Forelimb muscle (tissue), 1 donor: ENCODE results near the gene RPN1. TPM values are rescaled to one million over a fixed set of nuclear protein-coding genes. Genes with fewer than 3 reads are reported as not detected.

Experiments used
- DNase-seq: peaks from one replicate; pipeline ENCODE4 v3.0.0-alpha.2; 2013; ENCODE audit warnings: low read depth
- polyA plus RNA-seq: library from polyadenylated mRNA; unstranded; fragments of 120-200 nt; gene quantifications from one replicate; pipeline ENCODE4 v1.2.1, GENCODE V29; 2013; ENCODE audit not compliant: insufficient read length

The RPN1 gene
- polyA plus RNA-seq, 1 donor: 91.6 TPM

DNA sequence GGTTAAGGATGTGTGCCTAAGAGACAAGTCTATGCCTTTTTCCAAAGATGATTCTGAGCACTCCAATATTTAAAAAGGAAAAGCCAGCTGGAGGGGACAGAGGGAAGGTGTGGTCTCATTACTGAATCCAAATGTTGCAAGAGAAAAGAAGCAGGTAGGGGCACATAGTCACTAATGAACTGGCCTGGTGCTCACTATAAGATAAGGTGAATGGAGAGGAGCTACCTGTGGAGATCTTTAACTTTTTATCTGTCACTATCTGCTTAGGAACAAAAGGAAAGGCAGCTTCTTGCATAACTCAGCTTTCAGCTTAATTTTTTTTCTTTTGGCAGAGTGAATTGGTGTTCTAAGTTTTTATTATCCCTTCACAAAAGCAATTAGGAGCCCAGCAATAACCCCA is 69.1 kb downstream of the RPN1 start:
- DNase-seq: no peak

- no peak for DNase-seq
Observed at GRCh38 chr3:128579927-128580326, 70.7 kb downstream of the RPN1 start.

DNA sequence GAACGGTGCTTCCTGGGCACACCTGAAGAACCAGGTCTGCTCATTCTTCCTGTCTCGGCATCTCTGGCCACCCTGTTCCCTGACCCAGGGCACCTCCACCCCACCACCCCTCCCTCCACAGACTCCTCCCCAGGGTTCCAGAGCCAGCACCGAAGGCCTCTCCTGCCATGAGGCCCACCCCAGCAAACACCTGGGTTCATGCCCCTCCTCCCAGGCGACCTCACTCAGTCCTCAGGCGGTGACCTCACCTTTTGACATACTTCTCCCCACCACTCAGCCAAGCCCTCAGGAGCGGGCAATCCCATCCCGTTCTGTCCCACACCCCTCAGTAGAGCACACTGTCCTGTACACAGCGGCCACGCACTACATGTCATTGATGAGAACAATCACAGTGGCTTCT is 72.3 kb downstream of the RPN1 start:
- no peak for DNase-seq

DNA sequence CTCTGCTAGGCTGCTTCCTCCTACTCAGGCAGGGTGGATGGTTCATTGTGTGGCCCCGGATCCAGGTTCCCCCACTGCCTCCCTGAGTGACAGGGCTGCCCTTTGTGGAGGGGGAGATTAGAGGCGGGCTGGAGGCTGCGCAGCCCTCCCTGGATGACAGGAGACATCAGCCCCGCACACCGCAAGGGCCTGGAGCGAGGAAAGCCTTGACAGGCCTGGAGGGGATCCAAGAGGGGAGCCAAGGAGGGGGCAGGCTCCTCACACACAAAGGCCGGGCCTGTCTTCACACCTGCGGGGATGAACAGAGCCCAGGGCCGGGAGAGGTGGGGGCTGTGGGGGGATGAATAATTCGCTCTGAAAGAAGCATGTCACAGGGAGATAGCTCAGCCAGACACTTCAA is 72.9 kb downstream of the RPN1 start:
- DNase-seq: no peak

DNA sequence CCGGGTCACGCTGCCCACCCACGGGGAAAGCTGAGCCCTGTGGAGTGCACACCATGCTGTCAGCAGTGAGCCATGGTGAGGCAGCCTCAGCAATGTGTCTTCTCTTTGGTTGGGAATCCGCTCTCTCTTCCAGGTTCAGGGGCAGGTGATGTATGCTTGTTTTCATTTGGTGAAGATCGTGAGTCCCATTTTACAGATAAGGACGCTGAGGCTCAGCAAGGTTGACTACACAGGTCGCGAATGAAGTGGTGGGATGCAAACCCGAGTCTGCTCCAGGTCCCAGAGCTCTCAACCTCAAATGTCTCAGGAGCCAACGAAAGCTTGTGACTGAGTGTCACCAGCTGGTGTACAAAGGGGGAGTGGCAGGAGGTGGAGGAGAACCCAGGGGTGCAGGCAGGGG is 74.3 kb downstream of the RPN1 start:
- DNase-seq: no peak

DNA sequence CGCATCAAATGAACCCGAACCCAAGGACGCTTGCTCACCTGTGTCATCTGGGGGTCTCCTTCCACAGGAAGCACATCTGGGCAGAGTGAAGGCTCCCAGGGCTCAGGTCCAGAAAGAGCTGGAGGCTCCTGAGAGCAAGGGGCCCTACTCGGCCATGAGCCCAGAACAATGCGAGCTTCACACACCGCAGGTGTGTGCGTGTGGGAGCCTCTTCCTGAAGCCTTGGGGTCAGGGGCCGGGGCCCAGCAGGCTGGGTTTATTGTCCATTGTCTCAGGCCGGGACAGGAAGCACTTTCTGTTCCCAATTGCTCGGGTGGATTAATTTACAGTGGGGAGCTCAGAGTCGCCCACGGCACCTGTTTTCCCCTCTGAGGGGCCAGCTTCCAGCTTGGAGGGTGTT is 74.8 kb downstream of the RPN1 start:
- no peak for DNase-seq

DNA sequence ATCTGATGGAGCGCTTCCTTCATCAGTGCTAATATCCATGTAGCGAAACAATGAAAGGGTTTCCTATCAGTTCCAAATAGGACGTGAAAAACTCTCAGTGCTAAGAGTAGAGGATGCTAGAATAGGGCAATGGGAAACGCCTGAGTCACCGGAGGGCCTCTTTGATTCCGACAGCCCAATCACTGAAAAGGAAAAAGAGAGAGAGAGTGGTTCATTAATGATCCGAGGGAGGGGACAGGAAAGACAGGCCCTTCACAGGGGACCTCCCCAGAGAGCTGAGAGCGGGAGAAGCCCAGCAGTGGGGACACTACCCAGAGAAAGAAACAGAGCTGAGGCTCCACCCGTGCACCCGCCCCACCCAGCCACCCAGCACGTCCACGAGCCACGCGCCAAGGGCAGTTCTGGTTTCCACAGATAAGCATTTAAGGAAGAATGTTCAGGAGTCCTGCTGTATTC is 76.9 kb downstream of the RPN1 start:
- DNase-seq: no peak

DNA sequence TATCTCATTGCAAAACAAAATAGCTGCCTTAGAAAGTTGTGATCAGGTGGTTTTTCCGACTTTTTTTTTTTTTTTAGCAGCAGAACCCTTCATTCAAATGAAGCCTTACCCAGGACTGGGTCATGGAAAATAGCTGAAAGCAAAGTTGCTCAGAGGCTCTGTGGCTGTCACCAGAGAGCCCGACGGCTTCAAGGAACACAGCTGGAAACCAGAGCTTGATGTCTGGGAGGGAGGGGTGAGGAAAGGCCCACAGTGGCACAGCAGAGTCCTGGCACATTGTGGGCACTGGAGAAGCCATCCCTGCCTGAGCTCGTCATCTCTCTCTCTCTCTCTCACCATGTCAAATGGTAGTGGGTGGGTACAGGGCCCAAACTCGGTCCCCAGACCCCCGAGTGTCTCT is 77.5 kb downstream of the RPN1 start:
- DNase-seq: no peak

- no peak for DNase-seq
Observed at GRCh38 chr3:128572644-128573105, 77.9 kb downstream of the RPN1 start.

GRCh38 chr3:128572013-128572412 is 78.6 kb downstream of the RPN1 start:
- DNase-seq: no peak

Other genes starting within 250 kb of the RPN1 start
- gene DNAJB8, start 183.9 kb downstream of the RPN1 start, polyA plus RNA-seq: not detected
- 2.9 TPM for gene GATA2, start 157.6 kb downstream of the RPN1 start, polyA plus RNA-seq
- gene RAB7A, start 75.4 kb upstream of the RPN1 start, polyA plus RNA-seq: 134 TPM
- gene ACAD9, start 228.8 kb upstream of the RPN1 start, polyA plus RNA-seq: 22.7 TPM